ENCODE results near the gene EDEM3. TPM values are rescaled to one million over a fixed set of nuclear protein-coding genes. Genes with fewer than 3 reads are reported as not detected.

The EDEM3 gene
- total RNA-seq, 4 donors from 2014 or later: 28.1 to 57.0 (median 42.7) TPM

- in situ Hi-C loops (cut with MboI; ENCODE audit: low pct_ligation_motif_present in 1 of 4, low pct_unique_long_range_greater_than_20kb in 1 of 4, low sequenced_read_pairs in 3 of 4) (no loop called here), intact Hi-C loops (cut with DNase I; ENCODE audit: low total_unique reads) (no loop called here)
- no peaks in the 10 kb centered on the region for H3K4me1 ChIP-seq
- 83 to 92% methylated on average over 2 of the region's 2 CpGs for WGBS, 2 donors (ENCODE audit: low coverage in 1 of 2)
- no peak overlapping the region for H3K4me3 ChIP-seq
- TF ChIP-seq EP300 (IDR thresholded peaks at IDR 0.05; ENCODE audit: low read depth) (no peak), POLR2A (IDR thresholded peaks at IDR 0.05) (no peak), CTCF (IDR thresholded peaks at IDR 0.05) (no peak), POLR2AphosphoS5 (IDR thresholded peaks at IDR 0.05) (no peak)
- no peaks in the 10 kb centered on the region for H3K27me3 ChIP-seq
- H3K9me3 ChIP-seq: no peaks in the 10 kb centered on the region
- no peak overlapping the region for H3K27ac ChIP-seq
- no peaks in the 10 kb centered on the region for H3K36me3 ChIP-seq
- DNase-seq: no peak
Measured at GRCh38 chr1:184641894-184642293, 112.8 kb downstream of the EDEM3 start.

- Histone ChIP-seq H3K27me3 (no peaks in the 10 kb centered on the region), H3K27ac (no peak overlapping the region), H3K4me3 (no peak overlapping the region), H3K9me3 (no peaks in the 10 kb centered on the region), H3K4me1 (no peaks in the 10 kb centered on the region), H3K36me3 (no peaks in the 10 kb centered on the region)
- in situ Hi-C loops (cut with MboI; ENCODE audit: low pct_ligation_motif_present in 1 of 4, low pct_unique_long_range_greater_than_20kb in 1 of 4, low sequenced_read_pairs in 3 of 4): no loop called here
- TF ChIP-seq CTCF (IDR thresholded peaks at IDR 0.05) (no peak), EP300 (IDR thresholded peaks at IDR 0.05; ENCODE audit: low read depth) (no peak), POLR2AphosphoS5 (IDR thresholded peaks at IDR 0.05) (no peak), POLR2A (IDR thresholded peaks at IDR 0.05) (no peak)
- intact Hi-C loops (cut with DNase I; ENCODE audit: low total_unique reads): no loop called here
- 82 to 92% methylated on average over 3 of the region's 3 CpGs for WGBS, 2 donors (ENCODE audit: low coverage in 1 of 2)
- no peak for DNase-seq
Measured at GRCh38 chr1:184640505-184640904, 114.2 kb downstream of the EDEM3 start.

Other genes with a start within 250 kb of the EDEM3 start
- 10 to 100 TPM; 22.7 to 38.7 (median 31.7) TPM for gene NIBAN1, start 219.7 kb upstream of the EDEM3 start, total RNA-seq

Measured in transverse colon (tissue), 4 donors.